Measurements from ENCODE around the gene NRXN3. TPM values are rescaled to one million over a fixed set of nuclear protein-coding genes. Genes with fewer than 3 reads are reported as not detected.

NRXN3 gene
- total and polyA plus RNA-seq, 2 experiments from 2014 or later: 5.7 to 7.1 TPM

GRCh38 chr14:79597566-79597965 lies 1427.4 kb downstream of the NRXN3 start:
- Histone ChIP-seq H3K9me2 (replicated peaks; ENCODE audit: insufficient read depth) (no peaks in the 10 kb centered on the region), H3K79me2 (no peaks in the 10 kb centered on the region), H3K4me3 (no peak overlapping the region), H2AFZ (no peak overlapping the region), H3K9me3 (ENCODE audit: low read depth) (no peaks in the 10 kb centered on the region), H3K4me1 (ENCODE audit: insufficient read depth) (no peaks in the 10 kb centered on the region), H3K4me2 (no peak overlapping the region), H3K36me3 (replicated peaks; ENCODE audit: insufficient read depth, low read depth) (no peaks in the 10 kb centered on the region), H3K27ac (no peak overlapping the region), H3K27me3 (no peaks in the 10 kb centered on the region), H4K20me1 (ENCODE audit: insufficient read depth, poor library complexity, severe bottlenecking) (no peaks in the 10 kb centered on the region)
- 98% methylated on average over 4 of the region's 4 CpGs for WGBS (ENCODE audit: low lambda C conversion rate, missing lambda C conversion rate)
- DNase-seq (ENCODE audit: low spot score): no peak
- no peak for TF ChIP-seq EZH2phosphoT487 (IDR thresholded peaks at IDR 0.05; ENCODE audit: low read depth, severe bottlenecking, unreplicated experiment)

DNA sequence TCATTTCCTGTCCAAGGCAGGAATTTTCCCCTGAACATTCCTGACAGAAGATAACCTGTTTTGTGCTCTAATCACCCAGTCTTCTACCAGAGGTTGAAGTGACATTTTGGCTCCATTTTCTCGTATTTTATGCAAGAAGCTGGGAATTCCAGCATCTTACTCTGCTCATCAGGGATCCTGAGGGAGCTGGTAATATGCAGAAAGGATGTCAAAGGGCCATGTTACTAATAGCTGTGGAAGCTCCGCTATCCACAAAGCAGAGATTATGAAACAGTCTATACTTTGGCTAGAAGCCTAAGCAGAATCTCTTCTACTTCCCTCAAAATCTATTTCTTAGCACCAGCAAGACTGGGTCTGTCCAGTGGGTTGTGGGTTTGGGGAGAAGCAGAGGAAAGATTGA lies 1428.2 kb downstream of the NRXN3 start:
- Histone ChIP-seq H2AFZ (no peak overlapping the region), H3K36me3 (replicated peaks; ENCODE audit: insufficient read depth, low read depth) (no peaks in the 10 kb centered on the region), H4K20me1 (ENCODE audit: insufficient read depth, poor library complexity, severe bottlenecking) (no peaks in the 10 kb centered on the region), H3K27ac (no peak overlapping the region), H3K79me2 (no peaks in the 10 kb centered on the region), H3K4me3 (no peak overlapping the region), H3K27me3 (no peaks in the 10 kb centered on the region), H3K9me3 (ENCODE audit: low read depth) (no peaks in the 10 kb centered on the region), H3K9me2 (replicated peaks; ENCODE audit: insufficient read depth) (no peaks in the 10 kb centered on the region), H3K4me1 (ENCODE audit: insufficient read depth) (no peaks in the 10 kb centered on the region), H3K4me2 (no peak overlapping the region)
- no peak for DNase-seq (ENCODE audit: low spot score)
- TF ChIP-seq EZH2 (IDR thresholded peaks at IDR 0.05; ENCODE audit: borderline replicate concordance) (no peak), EZH2phosphoT487 (IDR thresholded peaks at IDR 0.05; ENCODE audit: low read depth, severe bottlenecking, unreplicated experiment) (no peak)
- TF ChIP-seq, protein P1, sequence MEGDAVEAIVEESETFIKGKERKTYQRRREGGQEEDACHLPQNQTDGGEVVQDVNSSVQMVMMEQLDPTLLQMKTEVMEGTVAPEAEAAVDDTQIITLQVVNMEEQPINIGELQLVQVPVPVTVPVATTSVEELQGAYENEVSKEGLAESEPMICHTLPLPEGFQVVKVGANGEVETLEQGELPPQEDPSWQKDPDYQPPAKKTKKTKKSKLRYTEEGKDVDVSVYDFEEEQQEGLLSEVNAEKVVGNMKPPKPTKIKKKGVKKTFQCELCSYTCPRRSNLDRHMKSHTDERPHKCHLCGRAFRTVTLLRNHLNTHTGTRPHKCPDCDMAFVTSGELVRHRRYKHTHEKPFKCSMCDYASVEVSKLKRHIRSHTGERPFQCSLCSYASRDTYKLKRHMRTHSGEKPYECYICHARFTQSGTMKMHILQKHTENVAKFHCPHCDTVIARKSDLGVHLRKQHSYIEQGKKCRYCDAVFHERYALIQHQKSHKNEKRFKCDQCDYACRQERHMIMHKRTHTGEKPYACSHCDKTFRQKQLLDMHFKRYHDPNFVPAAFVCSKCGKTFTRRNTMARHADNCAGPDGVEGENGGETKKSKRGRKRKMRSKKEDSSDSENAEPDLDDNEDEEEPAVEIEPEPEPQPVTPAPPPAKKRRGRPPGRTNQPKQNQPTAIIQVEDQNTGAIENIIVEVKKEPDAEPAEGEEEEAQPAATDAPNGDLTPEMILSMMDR (IDR thresholded peaks at IDR 0.05; ENCODE audit: poor library complexity): no peak
- 77% methylated on average over 2 of the region's 2 CpGs for WGBS (ENCODE audit: low lambda C conversion rate, missing lambda C conversion rate)

DNA sequence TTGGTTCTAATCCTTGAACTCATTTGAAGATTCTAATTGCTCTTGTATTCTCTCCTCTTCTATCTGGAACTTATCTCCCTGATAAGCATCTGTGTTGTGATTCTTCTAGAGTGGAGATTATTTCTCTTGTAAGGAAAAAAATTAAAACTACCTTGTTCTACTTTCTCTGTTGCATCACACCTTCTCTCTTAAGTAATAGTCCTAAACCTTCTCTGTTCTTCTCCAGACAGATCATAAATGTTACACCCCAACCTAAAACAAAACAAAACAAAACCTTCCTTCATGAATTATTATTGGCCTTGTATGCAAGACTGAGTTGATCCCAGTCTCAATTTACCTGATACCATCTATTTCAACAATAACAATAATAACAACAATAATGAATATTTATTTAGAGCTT lies 1429.1 kb downstream of the NRXN3 start:
- TF ChIP-seq EZH2 (IDR thresholded peaks at IDR 0.05; ENCODE audit: borderline replicate concordance): no peak
- TF ChIP-seq EZH2phosphoT487 (IDR thresholded peaks at IDR 0.05; ENCODE audit: low read depth, severe bottlenecking, unreplicated experiment): no peak
- TF ChIP-seq, protein P1 (IDR thresholded peaks at IDR 0.05; ENCODE audit: poor library complexity): no peak
- no peaks in the 10 kb centered on the region for H3K36me3 ChIP-seq (replicated peaks; ENCODE audit: insufficient read depth, low read depth)
- no peak overlapping the region for H2AFZ ChIP-seq
- no peaks in the 10 kb centered on the region for H3K4me1 ChIP-seq (ENCODE audit: insufficient read depth)
- no peak overlapping the region for H3K4me3 ChIP-seq
- no peak overlapping the region for H3K4me2 ChIP-seq
- H3K9me2 ChIP-seq (replicated peaks; ENCODE audit: insufficient read depth): no peaks in the 10 kb centered on the region
- no peaks in the 10 kb centered on the region for H3K27me3 ChIP-seq
- H3K9me3 ChIP-seq (ENCODE audit: low read depth): no peaks in the 10 kb centered on the region
- H4K20me1 ChIP-seq (ENCODE audit: insufficient read depth, poor library complexity, severe bottlenecking): no peaks in the 10 kb centered on the region
- H3K79me2 ChIP-seq: no peaks in the 10 kb centered on the region
- DNase-seq (ENCODE audit: low spot score): no peak
- no peak overlapping the region for H3K27ac ChIP-seq

- no peak overlapping the region for H3K4me3 ChIP-seq
- no peak for DNase-seq (ENCODE audit: low spot score)
- no peak overlapping the region for H3K4me2 ChIP-seq
- no peaks in the 10 kb centered on the region for H3K9me2 ChIP-seq (replicated peaks; ENCODE audit: insufficient read depth)
- no peaks in the 10 kb centered on the region for H3K79me2 ChIP-seq
- WGBS (ENCODE audit: low lambda C conversion rate, missing lambda C conversion rate): 92% methylated on average over 3 of the region's 3 CpGs
- H4K20me1 ChIP-seq (ENCODE audit: insufficient read depth, poor library complexity, severe bottlenecking): no peaks in the 10 kb centered on the region
- no peak overlapping the region for H3K27ac ChIP-seq
- H3K4me1 ChIP-seq (ENCODE audit: insufficient read depth): no peaks in the 10 kb centered on the region
- no peaks in the 10 kb centered on the region for H3K27me3 ChIP-seq
- no peaks in the 10 kb centered on the region for H3K9me3 ChIP-seq (ENCODE audit: low read depth)
- TF ChIP-seq EZH2 (IDR thresholded peaks at IDR 0.05; ENCODE audit: borderline replicate concordance) (no peak), EZH2phosphoT487 (IDR thresholded peaks at IDR 0.05; ENCODE audit: low read depth, severe bottlenecking, unreplicated experiment) (no peak)
- TF ChIP-seq, protein P1 (IDR thresholded peaks at IDR 0.05; ENCODE audit: poor library complexity): no peak
- H2AFZ ChIP-seq: no peak overlapping the region
- H3K36me3 ChIP-seq (replicated peaks; ENCODE audit: insufficient read depth, low read depth): no peaks in the 10 kb centered on the region
Measured at GRCh38 chr14:79600406-79600805, 1430.2 kb downstream of the NRXN3 start.
